ENCODE measurements around the gene C2CD2. TPM values are rescaled to one million over a fixed set of nuclear protein-coding genes. Genes with fewer than 3 reads are reported as not detected.

The C2CD2 gene
- total and polyA plus RNA-seq, 8 donors = 7.9 to 16.8 (median 11.3) TPM

DNA sequence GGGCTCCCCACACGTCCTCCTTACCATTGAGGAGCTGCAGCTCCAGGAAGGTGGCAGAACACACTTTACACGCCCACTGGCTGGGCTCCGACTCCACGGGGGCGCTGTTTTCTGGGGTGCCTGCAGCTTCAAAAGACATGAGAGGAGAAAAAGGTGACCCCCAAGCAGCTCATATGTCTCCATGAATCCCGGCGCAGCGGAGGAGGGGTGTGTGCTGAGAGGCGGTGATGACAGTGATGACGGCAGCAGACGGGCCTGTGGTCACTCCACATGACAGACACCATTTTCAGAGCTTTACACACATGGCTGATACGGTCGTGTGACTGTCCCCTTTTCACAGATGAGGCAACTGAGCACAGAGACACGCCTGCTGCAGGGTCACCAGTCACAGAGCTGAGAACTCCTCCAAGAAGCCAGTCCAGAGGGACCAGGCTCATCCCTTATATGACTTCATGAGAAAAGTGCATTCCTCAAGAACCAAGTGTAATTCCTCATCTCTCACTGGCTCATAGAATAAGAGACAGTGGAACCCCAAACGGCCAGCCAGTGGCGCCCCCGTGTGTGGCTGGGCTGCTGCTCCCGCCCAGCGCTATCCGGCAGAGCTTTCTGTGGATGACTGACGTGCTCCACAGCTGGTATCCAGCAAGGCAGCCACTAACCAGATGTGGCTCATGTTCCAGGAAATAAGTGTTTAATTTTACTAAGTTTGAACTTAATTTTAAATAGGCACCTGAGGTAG is 106.6 kb downstream of the C2CD2 start:
- ATAC-seq = no peak
- Histone ChIP-seq H3K36me3 (no peaks in the 10 kb centered on the region), H3K4me3 (no peak overlapping the region), H3K9me3 (no peaks in the 10 kb centered on the region), H3K27me3 (no peaks in the 10 kb centered on the region), H3K27ac (no peak overlapping the region), H3K4me1 (no peaks in the 10 kb centered on the region)
- no peak for DNase-seq
- FAIRE-seq = no peak
- intact Hi-C loops (cut with DNase I) = no loop called here
- WGBS, 2 donors = 80 to 86% methylated on average over 21 of the region's 21 CpGs
- TF ChIP-seq CTCF (IDR thresholded peaks at IDR 0.05) = no peak

- H3K27me3 ChIP-seq = no peaks in the 10 kb centered on the region
- no peaks in the 10 kb centered on the region for H3K9me3 ChIP-seq
- ATAC-seq (no peak), DNase-seq (no peak), FAIRE-seq (no peak)
- H3K4me3 ChIP-seq = no peak overlapping the region
- H3K36me3 ChIP-seq = no peaks in the 10 kb centered on the region
- WGBS, 2 donors = 83 to 86% methylated on average over 7 of the region's 7 CpGs
- intact Hi-C loops (cut with DNase I) = no loop called here
- H3K4me1 ChIP-seq = no peaks in the 10 kb centered on the region
- TF ChIP-seq CTCF (IDR thresholded peaks at IDR 0.05) = no peak
- H3K27ac ChIP-seq = no peak overlapping the region
Measured at GRCh38 chr21:41846536-41846935, 107.3 kb downstream of the C2CD2 start.

DNA sequence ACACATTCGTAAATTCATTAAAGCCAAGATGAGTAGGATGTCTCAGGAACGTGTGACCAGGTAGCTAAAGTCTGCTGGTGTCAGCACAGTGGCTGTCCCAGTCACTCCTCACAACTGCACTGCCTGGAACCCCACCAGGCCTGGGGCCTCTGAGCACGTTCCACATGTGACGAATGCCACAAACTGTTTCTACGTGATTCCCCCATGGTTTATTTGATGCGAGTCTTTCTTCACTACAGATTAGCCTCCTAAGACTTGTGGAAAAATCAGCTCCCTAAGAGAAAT is 107.8 kb downstream of the C2CD2 start:
- intact Hi-C loops (cut with DNase I) = no loop called here
- Histone ChIP-seq H3K36me3 (no peaks in the 10 kb centered on the region), H3K27ac (no peak overlapping the region), H3K9me3 (no peaks in the 10 kb centered on the region), H3K4me1 (no peaks in the 10 kb centered on the region), H3K4me3 (no peak overlapping the region), H3K27me3 (no peaks in the 10 kb centered on the region)
- DNase-seq (no peak), FAIRE-seq (no peak), ATAC-seq (no peak)
- TF ChIP-seq CTCF (IDR thresholded peaks at IDR 0.05) = no peak
- 83 to 86% methylated on average over 6 of the region's 6 CpGs for WGBS, 2 donors

GRCh38 chr21:41845310-41846032 is 108.3 kb downstream of the C2CD2 start:
- no peak for FAIRE-seq
- no peak for DNase-seq
- ATAC-seq = no peak

More at GRCh38 chr21:41845310-41846032, 108.3 kb downstream of the C2CD2 start:
- H3K4me1 ChIP-seq = no peaks in the 10 kb centered on the region
- H3K9me3 ChIP-seq = no peaks in the 10 kb centered on the region
- intact Hi-C loops (cut with DNase I) = no loop called here
- H3K4me3 ChIP-seq = no peak overlapping the region
- TF ChIP-seq CTCF (IDR thresholded peaks at IDR 0.05) = no peak
- no peaks in the 10 kb centered on the region for H3K27me3 ChIP-seq
- H3K36me3 ChIP-seq = no peaks in the 10 kb centered on the region
- no peak overlapping the region for H3K27ac ChIP-seq
- WGBS, 2 donors = 82 to 86% methylated on average over 21 of the region's 21 CpGs
